WTC11 (cell line): ENCODE data around the gene ADAP1. TPM values are rescaled to one million over a fixed set of nuclear protein-coding genes. Genes with fewer than 3 reads are reported as not detected.
"Not testable (repeated sequence)": the region's sequence is repeated elsewhere in the genome, so short reads cannot be mapped to it uniquely, and the experiment has no call there.

Experiments
- ATAC-seq: fragments of 200-7000 bp; cut with Tn5 transposase; 2 replicates; pipeline ENCODE4 v1.10.0; 2021; ENCODE audit warnings: mild to moderate bottlenecking, moderate library complexity
- Bru-seq: library from RNA; stranded (reverse); fragments of 400-500 nt; gene quantifications from one replicate; lab custom pipeline; 2021; lab: Mats Ljungman, UMichigan
- CTCF ChIA-PET: fragments of 300-600 bp; sonication (Branson Sonifier 250); formaldehyde crosslinking; loops from one replicate; lab custom pipeline; 2021; ENCODE audit warnings: antibody characterized with exemption; lab: Charles Lee
- POLR2A ChIA-PET: fragments of 350-600 bp; sonication (Branson Sonifier 250); formaldehyde crosslinking; loops from one replicate; lab custom pipeline; 2021; ENCODE audit warnings: antibody characterized with exemption; lab: Charles Lee
- DNase-seq: peaks from one replicate; pipeline ENCODE4 v3.0.0; 2021; ENCODE audit warnings: low spot score
- H3K27ac Mint-ChIP-seq: 2 replicates; pipeline ENCODE4 v1.8.0; 2021; ENCODE audit warnings: mixed read lengths
- H3K27me3 Mint-ChIP-seq: 2 replicates; pipeline ENCODE4 v1.8.0; 2021; ENCODE audit warnings: low read depth, mild to moderate bottlenecking, moderate library complexity, mixed read lengths
- H3K36me3 Mint-ChIP-seq: 2 replicates; pipeline ENCODE4 v1.8.0; 2021; ENCODE audit warnings: mixed read lengths
- H3K4me1 Mint-ChIP-seq: 2 replicates; pipeline ENCODE4 v1.8.0; 2022; ENCODE audit warnings: mixed read lengths
- H3K4me3 Mint-ChIP-seq: 2 replicates; pipeline ENCODE4 v1.8.0; 2021; ENCODE audit warnings: mild to moderate bottlenecking, moderate library complexity, mixed read lengths
- H3K9me3 Mint-ChIP-seq: 2 replicates; pipeline ENCODE4 v1.8.0; 2021; ENCODE audit warnings: mixed read lengths
- CBFB ChIP-seq: sonication (generic); formaldehyde crosslinking; IDR thresholded peaks from 2 replicates; pipeline ENCODE4 v1.8.1; 2022; ENCODE audit warnings: mild to moderate bottlenecking, low read depth, missing genetic modification reagents
- IRF2 ChIP-seq: sonication (generic); formaldehyde crosslinking; IDR thresholded peaks from 2 replicates; pipeline ENCODE4 v1.8.0; 2022; ENCODE audit warnings: low read depth, missing genetic modification reagents, borderline replicate concordance
- JAZF1 ChIP-seq: fragments of 250-450 bp; sonication (Bioruptor Pico); IDR thresholded peaks from 2 replicates; pipeline ENCODE4 v1.9.0; 2021; ENCODE audit warnings: moderate library complexity, mild to moderate bottlenecking, inconsistent platforms
- MXD4 ChIP-seq: fragments of 250-450 bp; sonication (Bioruptor Pico); IDR thresholded peaks from 2 replicates; pipeline ENCODE4 v1.8.0; 2021; ENCODE audit warnings: mild to moderate bottlenecking, moderate library complexity, borderline replicate concordance
- ZBTB21 ChIP-seq: sonication (generic); formaldehyde crosslinking; IDR thresholded peaks from 2 replicates; pipeline ENCODE4 v1.8.1; 2023; ENCODE audit warnings: mild to moderate bottlenecking, missing genetic modification reagents, borderline replicate concordance
- ZNF232 ChIP-seq: sonication (generic); formaldehyde crosslinking; IDR thresholded peaks from 2 replicates; pipeline ENCODE4 v1.8.0; 2022; ENCODE audit warnings: mild to moderate bottlenecking, missing genetic modification reagents
- ZNF423 ChIP-seq: fragments of 250-450 bp; sonication (Bioruptor Pico); IDR thresholded peaks from 2 replicates; pipeline ENCODE4 v2.1.2; 2022; ENCODE audit warnings: mild to moderate bottlenecking, moderate library complexity
- long read RNA-seq, 3 experiments: library from RNA in 1 of 3; library from capped mRNA in 1 of 3; library from polyadenylated mRNA in 1 of 3; unstranded in 2 of 3; stranded (forward) in 1 of 3; transcript quantifications; one replicate each; pipeline ENCODE4 v2.0.0, GENCODE V29; 2021
- total RNA-seq: library from RNA; stranded (reverse); gene quantifications from 3 replicates; pipeline ENCODE4 v1.2.3, GENCODE V29; 2021
- TF ChIP-seq, protein P1 (sequence below): sonication (generic); formaldehyde crosslinking; IDR thresholded peaks from 2 replicates; pipeline ENCODE4 v1.8.1; 2022; ENCODE audit warnings: mild to moderate bottlenecking, missing genetic modification reagents, moderate library complexity, borderline replicate concordance
- TF ChIP-seq, protein P2 (sequence below): sonication (generic); formaldehyde crosslinking; IDR thresholded peaks from 2 replicates; pipeline ENCODE4 v1.8.1; 2023; ENCODE audit warnings: mild to moderate bottlenecking, missing genetic modification reagents
- TF ChIP-seq, protein P3 (sequence below): sonication (generic); formaldehyde crosslinking; IDR thresholded peaks from 2 replicates; pipeline ENCODE4 v1.8.1; 2023; ENCODE audit warnings: mild to moderate bottlenecking, missing genetic modification reagents, moderate library complexity

The ADAP1 gene
- total RNA-seq = 4.3 to 7.2 TPM (median 4.5 TPM) in 3 replicates
- Bru-seq, nascent RNA = percentile 20 among the genes with signal in this experiment
- long read RNA-seq, experiment 1, transcript ADAP1-201 (11 exons, 2,363 nt) = major isoform, 8 of 18 reads
- long read RNA-seq, experiment 1, partial matches to known transcripts = 1 of 18 reads
- long read RNA-seq, experiment 1, other reads (novel, unspliced or antisense) = 5 of 18 reads
- long read RNA-seq, experiment 2, partial matches to known transcripts = 0 of 3 reads
- long read RNA-seq, experiment 2, other reads (novel, unspliced or antisense) = 2 of 3 reads
- long read RNA-seq, experiment 3 = 0 reads

GRCh38 chr7:954330-955238, at the start of gene ADAP1:
Gene ADAP1, minus strand, starts transcription at chr7:954680. Its CDS starts 203 bp downstream, at chr7:954477.
- DNase-seq = peak; percentile 42
- TF ChIP-seq IRF2 (no peak), MXD4 (CRISPR knock-in tag) (no peak), JAZF1 (no peak), ZNF423 (CRISPR knock-in tag) (peak; percentile 64; the same call in 1 of the 2 replicates), CBFB (CRISPR knock-in tag) (no peak), ZNF232 (no peak), ZBTB21 (CRISPR knock-in tag) (no peak)
- TF ChIP-seq, protein P1, sequence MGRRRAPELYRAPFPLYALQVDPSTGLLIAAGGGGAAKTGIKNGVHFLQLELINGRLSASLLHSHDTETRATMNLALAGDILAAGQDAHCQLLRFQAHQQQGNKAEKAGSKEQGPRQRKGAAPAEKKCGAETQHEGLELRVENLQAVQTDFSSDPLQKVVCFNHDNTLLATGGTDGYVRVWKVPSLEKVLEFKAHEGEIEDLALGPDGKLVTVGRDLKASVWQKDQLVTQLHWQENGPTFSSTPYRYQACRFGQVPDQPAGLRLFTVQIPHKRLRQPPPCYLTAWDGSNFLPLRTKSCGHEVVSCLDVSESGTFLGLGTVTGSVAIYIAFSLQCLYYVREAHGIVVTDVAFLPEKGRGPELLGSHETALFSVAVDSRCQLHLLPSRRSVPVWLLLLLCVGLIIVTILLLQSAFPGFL (CRISPR knock-in tag) = no peak
- TF ChIP-seq, protein P2, sequence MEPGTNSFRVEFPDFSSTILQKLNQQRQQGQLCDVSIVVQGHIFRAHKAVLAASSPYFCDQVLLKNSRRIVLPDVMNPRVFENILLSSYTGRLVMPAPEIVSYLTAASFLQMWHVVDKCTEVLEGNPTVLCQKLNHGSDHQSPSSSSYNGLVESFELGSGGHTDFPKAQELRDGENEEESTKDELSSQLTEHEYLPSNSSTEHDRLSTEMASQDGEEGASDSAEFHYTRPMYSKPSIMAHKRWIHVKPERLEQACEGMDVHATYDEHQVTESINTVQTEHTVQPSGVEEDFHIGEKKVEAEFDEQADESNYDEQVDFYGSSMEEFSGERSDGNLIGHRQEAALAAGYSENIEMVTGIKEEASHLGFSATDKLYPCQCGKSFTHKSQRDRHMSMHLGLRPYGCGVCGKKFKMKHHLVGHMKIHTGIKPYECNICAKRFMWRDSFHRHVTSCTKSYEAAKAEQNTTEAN (CRISPR knock-in tag) = no peak
- TF ChIP-seq, protein P3, sequence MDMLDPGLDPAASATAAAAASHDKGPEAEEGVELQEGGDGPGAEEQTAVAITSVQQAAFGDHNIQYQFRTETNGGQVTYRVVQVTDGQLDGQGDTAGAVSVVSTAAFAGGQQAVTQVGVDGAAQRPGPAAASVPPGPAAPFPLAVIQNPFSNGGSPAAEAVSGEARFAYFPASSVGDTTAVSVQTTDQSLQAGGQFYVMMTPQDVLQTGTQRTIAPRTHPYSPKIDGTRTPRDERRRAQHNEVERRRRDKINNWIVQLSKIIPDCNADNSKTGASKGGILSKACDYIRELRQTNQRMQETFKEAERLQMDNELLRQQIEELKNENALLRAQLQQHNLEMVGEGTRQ = 0 out of 2 replicates have a peak, but pooled peaks have one; percentile 12
- TF ChIP-seq, all 79 proteins: peak for 2
- H3K9me3 Mint-ChIP-seq = no peaks in the 10 kb centered on the region
- H3K4me1 Mint-ChIP-seq = no peaks in the 10 kb centered on the region; the same call in 1 of the 2 replicates
- H3K4me3 Mint-ChIP-seq = peak within 1 kb of the TSS; percentile 67
- 0 out of 2 replicates have a peak within 1 kb of the TSS, but pooled peaks have one; percentile 54 for H3K27ac Mint-ChIP-seq
- ChIA-PET CTCF (interaction anchor here (1.4 to 1.5 kb wide), 2 partner anchors 44 to 111 kb away, joined by 5 read pairs; no protein-coding TSS in a partner anchor), POLR2A (interaction anchor here (1.1 kb wide), 1 partner anchor 8 kb away, joined by 3 read pairs; no protein-coding TSS in a partner anchor)
- ATAC-seq = peak; percentile 31
- H3K27me3 Mint-ChIP-seq = peaks cover 20% of the 10 kb centered on the region
- H3K36me3 Mint-ChIP-seq = no peaks in the 10 kb centered on the region

- H3K4me3 Mint-ChIP-seq, DNase-seq, H3K4me1 Mint-ChIP-seq, H3K27ac Mint-ChIP-seq, H3K36me3 Mint-ChIP-seq, POLR2A ChIA-PET, CTCF ChIA-PET, ATAC-seq, H3K9me3 Mint-ChIP-seq, H3K27me3 Mint-ChIP-seq: not testable (repeated sequence)
Observed at GRCh38 chr7:1002445-1002844, 48.0 kb upstream of the ADAP1 start.

GRCh38 chr7:1002026-1002425, 47.5 kb upstream of the ADAP1 start:
- CTCF ChIA-PET, H3K9me3 Mint-ChIP-seq, H3K36me3 Mint-ChIP-seq, ATAC-seq, H3K4me1 Mint-ChIP-seq, H3K27ac Mint-ChIP-seq, H3K27me3 Mint-ChIP-seq, H3K4me3 Mint-ChIP-seq, POLR2A ChIA-PET, DNase-seq: not testable (repeated sequence)

DNA sequence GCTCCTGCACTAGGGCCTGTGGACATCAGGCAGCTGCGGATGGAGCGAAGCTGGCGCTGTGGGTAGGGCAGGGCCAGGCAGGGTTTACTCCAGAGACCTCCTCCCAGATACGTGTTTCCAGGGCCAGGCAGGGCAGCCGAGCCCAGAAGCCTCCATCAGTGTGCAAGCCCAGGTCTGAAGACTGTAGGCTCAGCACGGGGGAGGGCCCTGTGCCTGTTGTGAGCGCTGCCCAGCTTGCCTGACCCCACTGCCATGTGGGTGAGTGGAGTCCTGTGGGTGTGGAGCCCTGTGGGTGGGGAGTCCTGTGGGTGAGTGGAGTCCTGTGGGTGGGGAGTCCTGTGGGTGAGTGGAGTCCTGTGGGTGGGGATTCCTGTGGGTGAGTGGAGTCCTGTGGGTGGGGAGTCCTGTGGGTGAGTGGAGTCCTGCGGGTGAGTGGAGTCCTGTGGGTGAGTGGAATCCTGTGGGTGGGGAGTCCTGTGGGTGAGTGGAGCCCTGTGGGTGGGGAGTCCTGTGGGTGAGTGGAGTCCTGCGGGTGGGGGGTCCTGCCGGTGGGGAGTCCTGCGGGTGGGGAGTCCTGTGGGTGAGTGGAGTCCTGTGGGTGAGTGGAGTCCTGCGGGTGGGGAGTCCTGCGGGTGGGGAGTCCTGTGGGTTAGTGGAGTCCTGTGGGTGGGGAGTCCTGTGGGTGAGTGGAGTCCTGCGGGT, 46.7 kb upstream of the ADAP1 start:
- CTCF ChIA-PET = interaction anchor here (0.7 to 0.9 kb wide), 2 partner anchors 64 to 693 kb away, joined by 3 to 4 read pairs; no protein-coding TSS in a partner anchor
- not testable (repeated sequence) for H3K4me1 Mint-ChIP-seq, H3K4me3 Mint-ChIP-seq, H3K36me3 Mint-ChIP-seq, H3K9me3 Mint-ChIP-seq, H3K27me3 Mint-ChIP-seq, H3K27ac Mint-ChIP-seq
- peak; percentile 46 for DNase-seq
- ATAC-seq = peak; percentile 62
- POLR2A ChIA-PET = interaction anchor here (0.8 kb wide), 1 partner anchor 182 kb away, joined by 5 read pairs; no protein-coding TSS in a partner anchor
